IMR-90 (cell line): ENCODE data around the gene SH2D6. TPM values are rescaled to one million over a fixed set of nuclear protein-coding genes. Genes with fewer than 3 reads are reported as not detected.

ENCODE experiments used
- ATAC-seq: fragments of 200-7000 bp; cut with Tn5 transposase; 2 replicates; pipeline ENCODE4 v1.9.1; 2020; ENCODE audit warnings: low read depth, mild to moderate bottlenecking, moderate library complexity
- BruUV-seq: library from RNA; stranded (reverse); fragments of 400-500 nt; replicated peaks from 2 replicates; lab custom pipeline; 2021; lab: Mats Ljungman, UMichigan
- CTCF ChIA-PET: fragments of 300-600 bp; formaldehyde crosslinking; extraction: SDS; loops from one replicate; lab custom pipeline; 2021; ENCODE audit warnings: antibody characterized with exemption; lab: Yijun Ruan, JAX
- POLR2A ChIA-PET: fragments of 300-600 bp; sonication (Branson Sonifier 250); formaldehyde crosslinking; loops from one replicate; lab custom pipeline; 2022; ENCODE audit warnings: antibody characterized with exemption; ENCODE audit not compliant: unreplicated experiment; lab: Charles Lee
- DNase-seq: peaks from one replicate; pipeline ENCODE4 v3.0.0; 2013
- H2AFZ ChIP-seq: replicated peaks from 2 replicates; pipeline ENCODE3; 2013; ENCODE audit warnings: low read length, mild to moderate bottlenecking; ENCODE audit not compliant: poor library complexity
- H2AK5ac ChIP-seq: 2 replicates; pipeline ENCODE4 v1.6.1; 2013; ENCODE audit warnings: low read depth, low read length, inconsistent platforms
- H2AK9ac ChIP-seq: replicated peaks from 2 replicates; pipeline ENCODE3; 2013; ENCODE audit warnings: mild to moderate bottlenecking, low read depth, low read length, moderate library complexity; ENCODE audit not compliant: poor library complexity
- H2BK120ac ChIP-seq: 2 replicates; pipeline ENCODE4 v1.6.1; 2013; ENCODE audit warnings: low read depth, low read length, inconsistent platforms
- H2BK15ac ChIP-seq: 3 replicates; pipeline ENCODE4 v1.6.1; 2013; ENCODE audit warnings: low read depth, low read length, inconsistent platforms
- H2BK20ac ChIP-seq: 2 replicates; pipeline ENCODE4 v1.6.1; 2013; ENCODE audit warnings: low read depth, mild to moderate bottlenecking, inconsistent platforms, low read length, moderate library complexity
- H2BK5ac ChIP-seq: 2 replicates; pipeline ENCODE4 v1.6.1; 2013; ENCODE audit warnings: mild to moderate bottlenecking, low read depth, low read length, inconsistent platforms; ENCODE audit not compliant: poor library complexity, severe bottlenecking
- H3K14ac ChIP-seq: replicated peaks from 2 replicates; pipeline ENCODE4 v1.6.1; 2013; ENCODE audit warnings: low read depth, low read length, inconsistent platforms
- H3K18ac ChIP-seq: 2 replicates; pipeline ENCODE4 v1.6.1; 2013; ENCODE audit warnings: low read depth, low read length, control low read depth
- H3K23ac ChIP-seq: 2 replicates; pipeline ENCODE4 v1.6.1; 2013; ENCODE audit warnings: low read depth, low read length, inconsistent platforms
- H3K27ac ChIP-seq: 2 replicates; pipeline ENCODE4 v1.5.1; 2013; ENCODE audit warnings: mild to moderate bottlenecking, control low read depth, low read length; ENCODE audit not compliant: insufficient read depth
- H3K27me3 ChIP-seq: 2 replicates; pipeline ENCODE4 v1.6.1; 2013; ENCODE audit warnings: low read length; ENCODE audit not compliant: control insufficient read depth, insufficient read depth
- H3K36me3 ChIP-seq: 2 replicates; pipeline ENCODE4 v1.6.1; 2013; ENCODE audit warnings: low read length, mixed read lengths; ENCODE audit not compliant: control insufficient read depth, insufficient read depth
- H3K4ac ChIP-seq: 2 replicates; pipeline ENCODE4 v1.6.1; 2013; ENCODE audit warnings: low read depth, low read length, inconsistent platforms
- H3K4me1 ChIP-seq: 2 replicates; pipeline ENCODE4 v1.6.1; 2013; ENCODE audit warnings: low read length, mixed read lengths; ENCODE audit not compliant: control insufficient read depth, insufficient read depth
- H3K4me2 ChIP-seq: 2 replicates; pipeline ENCODE4 v1.6.1; 2013; ENCODE audit warnings: low read depth, mild to moderate bottlenecking, control low read depth, low read length, moderate library complexity
- H3K4me3 ChIP-seq: 2 replicates; pipeline ENCODE4 v1.5.1; 2013; ENCODE audit warnings: low read depth, mild to moderate bottlenecking, control low read depth, low read length, moderate library complexity; ENCODE audit not compliant: insufficient read depth
- H3K56ac ChIP-seq: 2 replicates; pipeline ENCODE4 v1.6.1; 2013; ENCODE audit warnings: low read length, inconsistent platforms; ENCODE audit not compliant: insufficient read depth; ENCODE audit errors: extremely low read depth
- H3K79me1 ChIP-seq, 2 experiments: 2 replicates each; pipeline ENCODE4 v1.6.1; 2013; ENCODE audit warnings: low read length in 2 of 2, inconsistent platforms in 1 of 2, low read depth in 1 of 2
- H3K9ac ChIP-seq: 2 replicates; pipeline ENCODE4 v1.6.1; 2013; ENCODE audit warnings: low read depth, low read length, control low read depth
- H3K9me1 ChIP-seq: 2 replicates; pipeline ENCODE4 v1.6.1; 2013; ENCODE audit warnings: low read length, inconsistent platforms; ENCODE audit not compliant: insufficient read depth
- H3K9me3 ChIP-seq: 2 replicates; pipeline ENCODE4 v1.6.1; 2013; ENCODE audit warnings: low read length; ENCODE audit not compliant: control insufficient read depth, insufficient read depth
- H4K20me1 ChIP-seq: 2 replicates; pipeline ENCODE4 v1.6.1; 2013; ENCODE audit warnings: low read length, inconsistent platforms; ENCODE audit not compliant: insufficient read depth
- H4K5ac ChIP-seq: 2 replicates; pipeline ENCODE4 v1.6.1; 2013; ENCODE audit warnings: mild to moderate bottlenecking, low read depth, low read length, control low read depth
- H4K8ac ChIP-seq, 2 experiments: 2 replicates each; pipeline ENCODE4 v1.6.1; 2013; ENCODE audit warnings: low read depth in 2 of 2, low read length in 2 of 2, control low read depth in 1 of 2, inconsistent platforms in 1 of 2
- H4K91ac ChIP-seq: 2 replicates; pipeline ENCODE4 v1.6.1; 2013; ENCODE audit warnings: low read depth, low read length, inconsistent platforms; ENCODE audit not compliant: insufficient read depth
- CTCF ChIP-seq: conservative IDR thresholded peaks from 2 replicates; pipeline ENCODE4 v1.5.1; 2012; ENCODE audit warnings: mild to moderate bottlenecking, low read depth, low read length, improper control_type of control experiment
- MAZ ChIP-seq: IDR thresholded peaks from 2 replicates; pipeline ENCODE4 v1.6.1; 2012; ENCODE audit warnings: low read depth, mild to moderate bottlenecking, low read length, improper control_type of control experiment, moderate library complexity, borderline replicate concordance
- MXI1 ChIP-seq: IDR thresholded peaks from 2 replicates; pipeline ENCODE4 v1.6.1; 2012; ENCODE audit warnings: low read depth, mild to moderate bottlenecking, low read length, moderate library complexity, borderline replicate concordance
- NFE2L2 ChIP-seq: fragments of 150-350 bp; IDR thresholded peaks from 2 replicates; pipeline ENCODE4 v1.6.1; 2016; ENCODE audit warnings: low read depth, mild to moderate bottlenecking, low read length
- RAD21 ChIP-seq: IDR thresholded peaks from 2 replicates; pipeline ENCODE4 v1.6.1; 2012; ENCODE audit warnings: low read length, improper control_type of control experiment
- SMC3 ChIP-seq: fragments of 150-350 bp; IDR thresholded peaks from 2 replicates; pipeline ENCODE4 v1.6.1; 2016; ENCODE audit warnings: low read depth, mild to moderate bottlenecking, antibody characterized with exemption, low read length, moderate library complexity
- USF2 ChIP-seq: fragments of 150-350 bp; IDR thresholded peaks from 2 replicates; pipeline ENCODE4 v1.6.1; 2017; ENCODE audit warnings: mild to moderate bottlenecking, antibody characterized with exemption, low read length, low read depth
- WGBS, 2 experiments: methylation state at CpG; one replicate each; pipeline versions ENCODE4 v1.1.5 to v1.1.7; 2013; ENCODE audit warnings: missing lambda C conversion rate in 2 of 2; ENCODE audit not compliant: insufficient read length in 1 of 2; ENCODE audit errors: extremely low coverage in 2 of 2; 5-methylcytosine and 5-hydroxymethylcytosine counted together
- dilution Hi-C: fragments of 300-500 bp; cut with HindIII; formaldehyde crosslinking; loops from one replicate; pipeline ENCODE4 v1.14.3; 2018; ENCODE audit warnings: low sequenced_read_pairs; ENCODE audit not compliant: unreplicated experiment
- in situ Hi-C: fragments of 300-500 bp; cut with MboI; formaldehyde crosslinking; loops from 3 replicates; pipeline ENCODE4 v1.14.3; 2019; ENCODE audit warnings: low sequenced_read_pairs, inconsistent platforms, mixed read lengths
- intact Hi-C: fragments of 100-400 bp; cut with micrococcal nuclease; formaldehyde crosslinking; loops from 2 replicates; pipeline ENCODE4 v1.10.0; 2022
- polyA plus RNA-seq, 3 experiments: library from polyadenylated mRNA; depleted of rRNA; stranded (reverse); fragments of >200 nt; gene quantifications; 2 replicates each; pipeline ENCODE4 v1.2.3, GENCODE V29; 2012; ENCODE audit warnings: low replicate concordance in 1 of 3
- total RNA-seq: library from RNA; depleted of rRNA; stranded (reverse); fragments of >200 nt; gene quantifications from 2 replicates; pipeline ENCODE4 v1.2.3, GENCODE V29; 2012
- TF ChIP-seq, protein P1 (sequence below): fragments of 150-350 bp; IDR thresholded peaks from 2 replicates; pipeline ENCODE4 v1.6.1; 2016; ENCODE audit warnings: low read depth, mild to moderate bottlenecking, low read length, moderate library complexity, borderline replicate concordance

SH2D6 gene
- total and polyA plus RNA-seq, 2 of the 4 experiments (the other 2 are of a cell fraction): 0.32 to 0.36 TPM

- TF ChIP-seq NFE2L2: no peak
Measured at GRCh38 chr2:85419009-85419675, 628 bp downstream of the SH2D6 start (continued).

DNA sequence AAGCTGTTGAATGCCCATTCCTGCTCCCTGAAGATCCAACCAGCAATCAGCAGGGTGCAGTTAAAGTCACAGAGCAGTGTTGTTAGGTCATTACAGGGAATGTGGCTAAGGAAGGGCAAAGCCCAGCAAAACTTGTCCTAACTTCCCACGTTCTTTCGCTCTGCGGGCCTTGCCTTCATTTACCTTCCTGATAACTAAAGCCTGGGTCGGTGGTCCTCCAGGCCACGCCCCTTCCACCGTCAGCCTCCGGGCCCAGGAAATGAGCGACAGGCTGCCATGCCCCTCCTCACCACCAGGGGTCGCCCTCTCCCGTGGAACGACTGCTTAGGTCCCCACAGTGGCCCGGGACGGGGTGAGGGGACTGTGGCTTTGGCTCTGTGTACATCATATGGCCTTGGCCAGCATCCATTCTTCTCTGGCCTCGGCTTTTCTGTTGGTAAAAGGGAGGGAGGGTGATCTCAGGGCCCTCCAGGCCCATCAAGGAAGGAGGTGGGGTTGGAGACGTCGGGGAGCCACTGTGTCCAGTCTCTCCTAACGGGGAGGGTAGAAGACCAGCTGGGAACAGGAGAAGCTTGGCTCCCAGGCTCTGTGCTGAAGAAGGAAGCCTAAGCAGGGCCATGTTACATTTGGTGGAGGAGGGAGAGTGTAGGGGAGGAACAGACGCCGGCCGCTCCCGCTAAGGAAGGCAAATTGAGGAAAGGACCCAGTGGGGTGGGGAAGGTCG, 2.2 kb downstream of the SH2D6 start:
- peak; percentile 77 for DNase-seq
- Histone ChIP-seq H3K23ac (peak overlapping the region; percentile 64), H3K27ac (peak overlapping the region; percentile 85), H3K9me1 (peaks cover 11% of the 10 kb centered on the region; the same call in 1 of the 2 replicates), H3K9me3 (no peaks in the 10 kb centered on the region), H2BK20ac (peak overlapping the region; percentile 88), H4K5ac (peak overlapping the region; percentile 90), H2AFZ (peak overlapping the region; percentile 93), H3K27me3 (no peaks in the 10 kb centered on the region), H4K8ac (peak overlapping the region; percentile 93 to 97), H3K36me3 (no peaks in the 10 kb centered on the region), H2BK5ac (peak overlapping the region; percentile 78), H3K9ac (peak overlapping the region; percentile 40), H2AK9ac (peak overlapping the region; percentile 80), H3K18ac (peak overlapping the region; percentile 70), H2BK15ac (peak overlapping the region; percentile 98), H2BK120ac (peak overlapping the region; percentile 94), H3K79me1 (peaks cover 0 to 36% of the 10 kb centered on the region in 2 experiments; a peak in 2 of 4 replicates), H3K4me2 (peak overlapping the region; percentile 44), H3K4ac (peak overlapping the region; percentile 96), H4K20me1 (no peaks in the 10 kb centered on the region), H3K56ac (peak overlapping the region; percentile 67), H3K14ac (peak overlapping the region; percentile 82), H3K4me1 (peaks cover 23% of the 10 kb centered on the region), H2AK5ac (peak overlapping the region; percentile 97), H3K4me3 (no peak overlapping the region), H4K91ac (peak overlapping the region; percentile 92)
- intact Hi-C loops: loop anchor here (1.0 to 5.0 kb wide), 5 partner anchors 49 to 287 kb away; partner anchors contain the start of gene USP39
- no TSS peak for BruUV-seq
- ATAC-seq: peak; percentile 77
- in situ Hi-C loops: loop anchor here (5.0 kb wide), 1 partner anchor 132 kb away; no protein-coding TSS in a partner anchor
- 20% methylated on average over 10 of the region's 22 CpGs; no CpG with 5 or more reads in 1 of the 2 experiments for WGBS, 2 experiments
- ChIA-PET CTCF (interaction anchor here (0.6 to 3.6 kb wide), 15 partner anchors 23 to 216 kb away, joined by 3 to 46 read pairs (median 4); partner anchors contain the start of genes GGCX and MAT2A), POLR2A (interaction anchor here (0.8 to 3.0 kb wide), 4 partner anchors 119 to 131 kb away, joined by 3 to 16 read pairs (median 4); partner anchors contain the start of gene MAT2A)
- dilution Hi-C loops: no loop called here
- TF ChIP-seq MAZ (peak; percentile 65; the same call in 1 of the 2 replicates), SMC3 (peak; percentile 99), RAD21 (peak; percentile 100), USF2 (no peak), MXI1 (no peak), CTCF (peak; percentile 97)
- TF ChIP-seq, protein P1, sequence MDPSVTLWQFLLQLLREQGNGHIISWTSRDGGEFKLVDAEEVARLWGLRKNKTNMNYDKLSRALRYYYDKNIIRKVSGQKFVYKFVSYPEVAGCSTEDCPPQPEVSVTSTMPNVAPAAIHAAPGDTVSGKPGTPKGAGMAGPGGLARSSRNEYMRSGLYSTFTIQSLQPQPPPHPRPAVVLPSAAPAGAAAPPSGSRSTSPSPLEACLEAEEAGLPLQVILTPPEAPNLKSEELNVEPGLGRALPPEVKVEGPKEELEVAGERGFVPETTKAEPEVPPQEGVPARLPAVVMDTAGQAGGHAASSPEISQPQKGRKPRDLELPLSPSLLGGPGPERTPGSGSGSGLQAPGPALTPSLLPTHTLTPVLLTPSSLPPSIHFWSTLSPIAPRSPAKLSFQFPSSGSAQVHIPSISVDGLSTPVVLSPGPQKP: no peak
